H1 (cell line): ENCODE results near the gene MRPS5. TPM values are rescaled to one million over a fixed set of nuclear protein-coding genes. Genes with fewer than 3 reads are reported as not detected.

Source experiments
- CTCF ChIA-PET: fragments of 300-600 bp; sonication (Branson Sonifier 250); formaldehyde crosslinking; loops from one replicate; lab custom pipeline; 2021; ENCODE audit not compliant: partially characterized antibody; lab: Charles Lee
- POLR2A ChIA-PET: fragments of 300-600 bp; sonication (Branson Sonifier 250); formaldehyde crosslinking; loops from one replicate; lab custom pipeline; 2021; ENCODE audit warnings: inconsistent platforms; ENCODE audit not compliant: partially characterized antibody; lab: Charles Lee
- DNase-seq, 2 experiments: peaks; one replicate each; pipeline versions ENCODE4 v3.0.0 to v3.0.0-alpha.2; 2010 to 2022; ENCODE audit warnings: low spot score in 2 of 2, low read depth in 1 of 2, mixed read lengths in 1 of 2
- FAIRE-seq: peaks from 2 replicates; lab custom pipeline; 2011; peaks lifted over from hg19 to GRCh38; lab: Jason Lieb, UNC
- H2AFZ ChIP-seq: 2 replicates; pipeline ENCODE4 v1.8.1; 2012; ENCODE audit warnings: low read length, inconsistent platforms
- H2AK5ac ChIP-seq: 2 replicates; pipeline ENCODE4 v1.6.1; 2013; ENCODE audit warnings: low read depth, low read length
- H2BK120ac ChIP-seq: replicated peaks from 2 replicates; pipeline ENCODE3; 2013; ENCODE audit warnings: low read depth, low read length, inconsistent platforms
- H2BK12ac ChIP-seq: 2 replicates; pipeline ENCODE4 v1.6.1; 2013; ENCODE audit warnings: low read depth, low read length
- H2BK15ac ChIP-seq: 2 replicates; pipeline ENCODE4 v1.6.1; 2013; ENCODE audit warnings: low read length
- H2BK20ac ChIP-seq: 2 replicates; pipeline ENCODE4 v1.6.1; 2013; ENCODE audit warnings: low read length
- H2BK5ac ChIP-seq: 2 replicates; pipeline ENCODE4 v1.6.1; 2013; ENCODE audit warnings: low read depth, low read length
- H3K14ac ChIP-seq: 2 replicates; pipeline ENCODE4 v1.6.1; 2013; ENCODE audit warnings: inconsistent platforms; ENCODE audit not compliant: insufficient read length
- H3K18ac ChIP-seq: 2 replicates; pipeline ENCODE4 v1.6.1; 2013; ENCODE audit warnings: low read length; ENCODE audit errors: extremely low read depth
- H3K23ac ChIP-seq: 2 replicates; pipeline ENCODE4 v1.6.1; 2013; ENCODE audit warnings: inconsistent platforms; ENCODE audit not compliant: insufficient read length
- H3K23me2 ChIP-seq: 2 replicates; pipeline ENCODE4 v1.6.1; 2013; ENCODE audit warnings: low read depth, low read length
- H3K27ac ChIP-seq: 2 replicates; pipeline ENCODE4 v1.6.1; 2011; ENCODE audit warnings: low read depth, low read length, inconsistent platforms
- H3K27me3 ChIP-seq, 4 experiments: replicated peaks in 1 of 4; 1 replicate in 1 of 4; 2 replicates in 3 of 4; pipeline versions ENCODE4 v1.6.1 to v1.8.1; 2011 to 2013; ENCODE audit warnings: low read length in 3 of 4, mild to moderate bottlenecking in 3 of 4, inconsistent platforms in 2 of 4, mixed read lengths in 2 of 4, moderate library complexity in 1 of 4; ENCODE audit not compliant: control insufficient read depth in 3 of 4, insufficient read depth in 3 of 4; ENCODE audit errors: extremely low read depth in 1 of 4
- H3K36me3 ChIP-seq, 4 experiments: 2 replicates each; pipeline versions ENCODE4 v1.6.1 to v1.8.1; 2011 to 2013; ENCODE audit warnings: mild to moderate bottlenecking in 4 of 4, low read length in 3 of 4, moderate library complexity in 2 of 4, control low read depth in 1 of 4, inconsistent platforms in 1 of 4; ENCODE audit not compliant: insufficient read depth in 4 of 4, control insufficient read depth in 2 of 4
- H3K4ac ChIP-seq: replicated peaks from 2 replicates; pipeline ENCODE3; 2013; ENCODE audit warnings: low read length, low read depth, mixed read lengths, inconsistent platforms; ENCODE audit not compliant: insufficient read length
- H3K4me1 ChIP-seq, 4 experiments: replicated peaks in 1 of 4; 1 replicate in 1 of 4; 2 replicates in 3 of 4; pipeline versions ENCODE4 v1.6.1 to v1.8.1; 2011 to 2013; ENCODE audit warnings: low read length in 3 of 4, inconsistent platforms in 2 of 4, mixed read lengths in 1 of 4; ENCODE audit not compliant: insufficient read depth in 4 of 4, control insufficient read depth in 3 of 4
- H3K4me2 ChIP-seq, 2 experiments: 2 replicates each; pipeline versions ENCODE4 v1.6.1 to v1.8.1; 2011 to 2013; ENCODE audit warnings: low read depth in 2 of 2, low read length in 2 of 2, control low read depth in 1 of 2, inconsistent platforms in 1 of 2, mild to moderate bottlenecking in 1 of 2; ENCODE audit not compliant: insufficient read depth in 1 of 2
- H3K4me3 ChIP-seq, 4 experiments: fragments of 200-600, 300-600 bp in 1 of 4; sonication (generic), shearing (Covaris generic), sonication (Bioruptor Twin) in 1 of 4; 2 replicates each; pipeline versions ENCODE4 v1.5.1 to v1.8.1; 2011 to 2016; ENCODE audit warnings: low read length in 4 of 4, low read depth in 3 of 4, control low read depth in 2 of 4, inconsistent platforms in 2 of 4, mild to moderate bottlenecking in 2 of 4, mixed read lengths in 1 of 4, moderate library complexity in 1 of 4; ENCODE audit not compliant: insufficient read depth in 2 of 4; ENCODE audit errors: extremely low read depth in 1 of 4
- H3K56ac ChIP-seq: replicated peaks from 2 replicates; pipeline ENCODE3; 2013; ENCODE audit warnings: low read depth, mild to moderate bottlenecking, mixed read lengths, low read length, inconsistent platforms; ENCODE audit not compliant: insufficient read length
- H3K79me1 ChIP-seq: 2 replicates; pipeline ENCODE4 v1.6.1; 2013; ENCODE audit warnings: low read depth, low read length, control low read depth
- H3K79me2 ChIP-seq, 2 experiments: 2 replicates each; pipeline versions ENCODE4 v1.6.1 to v1.8.1; 2012 to 2013; ENCODE audit warnings: low read length in 2 of 2, mild to moderate bottlenecking in 2 of 2, inconsistent platforms in 1 of 2; ENCODE audit not compliant: insufficient read depth in 2 of 2, control insufficient read depth in 1 of 2
- H3K9ac ChIP-seq, 4 experiments: replicated peaks in 1 of 4; 1 replicate in 1 of 4; 2 replicates in 3 of 4; pipeline versions ENCODE4 v1.6.1 to v1.8.1; 2011 to 2013; ENCODE audit warnings: low read depth in 3 of 4, low read length in 3 of 4, control low read depth in 2 of 4, mild to moderate bottlenecking in 2 of 4, moderate library complexity in 2 of 4, inconsistent platforms in 1 of 4; ENCODE audit errors: extremely low read depth in 1 of 4
- H3K9me3 ChIP-seq, 2 experiments: 2 replicates each; pipeline versions ENCODE4 v1.6.1 to v1.8.1; 2012 to 2013; ENCODE audit warnings: mild to moderate bottlenecking in 2 of 2, moderate library complexity in 2 of 2, control low read depth in 1 of 2, inconsistent platforms in 1 of 2, low read depth in 1 of 2, low read length in 1 of 2, mixed read lengths in 1 of 2; ENCODE audit not compliant: insufficient read depth in 2 of 2
- H4K20me1 ChIP-seq, 2 experiments: replicated peaks in 1 of 2; 2 replicates each; pipeline versions ENCODE3 to v1.8.1; 2011 to 2013; ENCODE audit warnings: inconsistent platforms in 2 of 2, low read length in 2 of 2, mild to moderate bottlenecking in 1 of 2; ENCODE audit not compliant: insufficient read depth in 2 of 2, control insufficient read depth in 1 of 2
- H4K5ac ChIP-seq: 2 replicates; pipeline ENCODE4 v1.6.1; 2013; ENCODE audit warnings: low read length, low read depth, mixed read lengths, inconsistent platforms; ENCODE audit not compliant: insufficient read length
- H4K8ac ChIP-seq: 2 replicates; pipeline ENCODE4 v1.8.0; 2013; ENCODE audit warnings: mild to moderate bottlenecking, moderate library complexity, low read length, inconsistent platforms; ENCODE audit not compliant: insufficient read depth; ENCODE audit errors: extremely low read depth
- H4K91ac ChIP-seq: replicated peaks from 2 replicates; pipeline ENCODE3; 2013; ENCODE audit warnings: low read length, mixed read lengths, inconsistent platforms; ENCODE audit not compliant: insufficient read length
- BRCA1 ChIP-seq: IDR thresholded peaks from 2 replicates; pipeline ENCODE4 v1.6.1; 2012; ENCODE audit warnings: low read depth, low read length, improper control_type of control experiment
- HDAC6 ChIP-seq: IDR thresholded peaks from one replicate; pipeline ENCODE4 v1.7.1; 2012; ENCODE audit warnings: low read depth, mild to moderate bottlenecking, inconsistent platforms, low read length, moderate library complexity
- JUN ChIP-seq: IDR thresholded peaks from 2 replicates; pipeline ENCODE4 v1.6.1; 2011; ENCODE audit warnings: low read depth, mild to moderate bottlenecking, improper control_type of control experiment, low read length
- MAFK ChIP-seq: IDR thresholded peaks from 2 replicates; pipeline ENCODE4 v1.6.1; 2012; ENCODE audit warnings: low read depth, mild to moderate bottlenecking, improper control_type of control experiment, low read length
- POLR2AphosphoS5 ChIP-seq: IDR thresholded peaks from 2 replicates; pipeline ENCODE4 v1.6.1; 2011; ENCODE audit warnings: low read depth, low read length
- RXRA ChIP-seq: IDR thresholded peaks from 2 replicates; pipeline ENCODE4 v1.6.1; 2011; ENCODE audit warnings: low read depth, mild to moderate bottlenecking, low read length, moderate library complexity; ENCODE audit not compliant: insufficient read depth
- SIN3A ChIP-seq, 2 experiments: IDR thresholded peaks in 1 of 2; conservative IDR thresholded peaks in 1 of 2; 2 replicates each; pipeline ENCODE4 v1.6.1; 2011 to 2012; ENCODE audit warnings: low read length in 2 of 2, improper control_type of control experiment in 1 of 2, low read depth in 1 of 2, mild to moderate bottlenecking in 1 of 2
- SRF ChIP-seq: IDR thresholded peaks from 2 replicates; pipeline ENCODE4 v1.6.1; 2011; ENCODE audit warnings: mild to moderate bottlenecking, low read depth, low read length, moderate library complexity
- WGBS, 2 experiments: shearing (Covaris generic) in 1 of 2; methylation state at CpG; one replicate each; pipeline versions ENCODE4 v1.1.6 to v1.1.7; 2013 to 2015; ENCODE audit warnings: low lambda C conversion rate in 2 of 2, mixed read lengths in 2 of 2, inconsistent platforms in 1 of 2, low coverage in 1 of 2, missing lambda C conversion rate in 1 of 2; ENCODE audit not compliant: insufficient replicate concordance in 2 of 2, insufficient coverage in 1 of 2, insufficient read length in 1 of 2; ENCODE audit errors: extremely low coverage in 1 of 2, missing lambda C conversion rate in 1 of 2; 5-methylcytosine and 5-hydroxymethylcytosine counted together
- polyA plus RNA-seq, 7 experiments: library from polyadenylated mRNA; depleted of rRNA in 3 of 7; stranded (reverse) in 5 of 7; unstranded in 2 of 7; fragments of >200 nt in 5 of 7; fragments of 200-250 nt in 2 of 7; gene quantifications; 1 replicate in 5 of 7; 2 replicates in 1 of 7; 4 replicates in 1 of 7; pipeline versions ENCODE4 v1.2.1 to v1.2.3, GENCODE V29; 2011 to 2013; ENCODE audit warnings: missing spikeins in 2 of 7, mixed read lengths in 2 of 7
- total RNA-seq: library from RNA; stranded (reverse); fragmentation: NEBNext Ultra II Directional; extraction: Animal tissue kit (Norgen Biotek cat#: 25700); gene quantifications from 2 replicates; pipeline ENCODE4 v1.2.1, GENCODE V29; 2021
- TF ChIP-seq, protein P1 (sequence below), 3 experiments: IDR thresholded peaks; 1 replicate in 2 of 3; 2 replicates in 1 of 3; pipeline versions ENCODE4 v1.5.1 to v1.6.1; 2011; ENCODE audit warnings: low read length in 3 of 3, mild to moderate bottlenecking in 3 of 3, inconsistent platforms in 2 of 3, low read depth in 1 of 3, moderate library complexity in 1 of 3; ENCODE audit not compliant: insufficient read depth in 1 of 3; ENCODE audit errors: control extremely low read depth in 1 of 3

Gene MRPS5
- total and polyA plus RNA-seq, 2 of the 8 experiments (the other 6 are each of a cell fraction or from before 2014, with no cell fraction given): 36.7 to 53.0 TPM

DNA sequence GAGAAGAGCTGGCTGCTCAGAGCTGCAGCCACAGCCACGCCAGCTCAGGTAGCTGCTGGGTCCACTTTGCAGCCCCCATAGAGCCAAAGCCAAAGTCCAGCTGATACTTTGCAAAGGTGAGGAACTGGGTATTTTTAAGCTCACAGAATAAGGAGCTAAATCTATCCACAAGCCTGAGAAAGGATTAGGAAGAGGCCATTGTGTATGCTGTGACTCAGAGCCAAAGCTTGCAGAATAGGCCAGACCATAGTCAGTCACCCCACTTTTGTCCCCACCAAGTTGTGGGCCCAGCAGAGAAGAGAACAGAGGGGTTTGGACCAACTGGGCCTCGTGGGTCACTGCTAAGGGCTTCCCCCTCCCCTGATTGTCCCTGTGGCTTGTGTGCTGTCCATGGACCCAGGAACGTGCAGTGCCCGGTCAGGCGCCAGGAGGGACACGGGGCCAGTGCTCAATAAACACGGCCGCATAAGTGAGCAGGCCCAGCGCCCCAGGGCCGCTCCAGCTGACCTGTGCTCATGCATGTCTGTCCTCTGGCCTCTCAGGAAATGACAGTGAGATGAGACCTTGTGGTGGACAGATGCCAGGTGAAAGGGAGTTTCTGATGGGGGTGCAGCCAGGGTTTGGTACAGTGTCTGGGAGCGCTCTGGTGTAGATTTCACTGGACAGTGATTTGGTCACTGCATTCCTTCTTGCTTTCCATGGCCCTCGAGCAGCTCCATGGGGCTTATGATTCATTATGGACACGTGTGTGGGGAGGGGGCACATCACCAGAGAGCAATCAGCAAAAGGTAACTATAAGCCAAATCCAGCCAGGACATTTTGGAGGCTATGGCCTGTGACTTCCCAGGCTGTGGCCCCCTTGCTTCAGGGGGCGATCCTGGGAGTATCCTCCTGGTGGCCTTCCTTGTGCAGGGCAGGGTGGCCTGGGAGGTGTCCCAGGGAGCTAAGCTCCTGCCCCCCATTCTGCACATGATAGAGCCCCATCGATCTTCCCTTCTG lies 64.8 kb downstream of the MRPS5 start:
- Histone ChIP-seq H3K4me2 (no peak overlapping the region), H3K4me3 (no peak overlapping the region), H3K9ac (no peak overlapping the region), H3K27me3 (no peaks in the 10 kb centered on the region), H2BK20ac (no peak overlapping the region), H3K23me2 (no peaks in the 10 kb centered on the region), H3K4me1 (peaks cover 0 to 1% (median 0%) of the 10 kb centered on the region in 4 experiments; a peak in 1 of 7 replicates), H3K79me2 (no peaks in the 10 kb centered on the region), H3K9me3 (peaks cover 77 to 94% of the 10 kb centered on the region in 2 experiments), H2AFZ (no peak overlapping the region), H2BK120ac (no peak overlapping the region), H4K8ac (no peak overlapping the region), H3K36me3 (no peaks in the 10 kb centered on the region), H2BK5ac (no peak overlapping the region), H4K5ac (no peak overlapping the region), H3K56ac (no peak overlapping the region), H3K4ac (no peak overlapping the region), H2AK5ac (no peak overlapping the region), H2BK15ac (no peak overlapping the region), H4K91ac (no peak overlapping the region), H2BK12ac (no peak overlapping the region), H3K79me1 (no peaks in the 10 kb centered on the region), H3K14ac (no peak overlapping the region), H4K20me1 (no peaks in the 10 kb centered on the region), H3K27ac (no peak overlapping the region), H3K18ac (no peak overlapping the region), H3K23ac (no peak overlapping the region)
- WGBS, 2 experiments: 81% methylated on average over 13 of the region's 15 CpGs; no CpG with 5 or more reads in 1 of the 2 experiments
- CTCF ChIA-PET: no interaction called here
- FAIRE-seq (no peak), DNase-seq (no peak)
- POLR2A ChIA-PET: no interaction called here
- TF ChIP-seq SRF (no peak), POLR2AphosphoS5 (no peak), SIN3A (conservative IDR thresholded peaks at IDR 0.05 in 1 of 2, IDR thresholded peaks at IDR 0.05 in 1 of 2; ENCODE audit: low read depth in 1 of 2, low read length in 2 of 2) (no peak), MAFK (no peak), RXRA (no peak), HDAC6 (no peak), BRCA1 (no peak), JUN (no peak)
- TF ChIP-seq, protein P1, sequence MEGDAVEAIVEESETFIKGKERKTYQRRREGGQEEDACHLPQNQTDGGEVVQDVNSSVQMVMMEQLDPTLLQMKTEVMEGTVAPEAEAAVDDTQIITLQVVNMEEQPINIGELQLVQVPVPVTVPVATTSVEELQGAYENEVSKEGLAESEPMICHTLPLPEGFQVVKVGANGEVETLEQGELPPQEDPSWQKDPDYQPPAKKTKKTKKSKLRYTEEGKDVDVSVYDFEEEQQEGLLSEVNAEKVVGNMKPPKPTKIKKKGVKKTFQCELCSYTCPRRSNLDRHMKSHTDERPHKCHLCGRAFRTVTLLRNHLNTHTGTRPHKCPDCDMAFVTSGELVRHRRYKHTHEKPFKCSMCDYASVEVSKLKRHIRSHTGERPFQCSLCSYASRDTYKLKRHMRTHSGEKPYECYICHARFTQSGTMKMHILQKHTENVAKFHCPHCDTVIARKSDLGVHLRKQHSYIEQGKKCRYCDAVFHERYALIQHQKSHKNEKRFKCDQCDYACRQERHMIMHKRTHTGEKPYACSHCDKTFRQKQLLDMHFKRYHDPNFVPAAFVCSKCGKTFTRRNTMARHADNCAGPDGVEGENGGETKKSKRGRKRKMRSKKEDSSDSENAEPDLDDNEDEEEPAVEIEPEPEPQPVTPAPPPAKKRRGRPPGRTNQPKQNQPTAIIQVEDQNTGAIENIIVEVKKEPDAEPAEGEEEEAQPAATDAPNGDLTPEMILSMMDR (IDR thresholded peaks at IDR 0.05; ENCODE audit: control extremely low read depth in 1 of 3, insufficient read depth in 1 of 3, low read depth in 1 of 3, low read length in 3 of 3): no peak
